OCI-LY1 (cell line): ENCODE measurements around the gene CNNM3.
"Not testable (repeated sequence)": the region's sequence is repeated elsewhere in the genome, so short reads cannot be mapped to it uniquely, and the experiment has no call there.

Experiments used
- H2AFZ ChIP-seq: fragments of 200-600 bp; sonication (generic), shearing (Covaris generic); 2 replicates; pipeline ENCODE4 v1.6.0; 2014; ENCODE audit warnings: antibody characterized with exemption, mild to moderate bottlenecking, low read length
- H3F3A ChIP-seq: fragments of 200-600 bp; sonication (generic), shearing (Covaris generic); 2 replicates; pipeline ENCODE4 v1.6.0; 2014; ENCODE audit warnings: mild to moderate bottlenecking, antibody characterized with exemption, low read length, moderate library complexity; ENCODE audit not compliant: insufficient read depth
- H3K27ac ChIP-seq: fragments of 200-600 bp; sonication (generic); 2 replicates; pipeline ENCODE4 v1.5.1; 2014; ENCODE audit warnings: low read length, mixed run types, mild to moderate bottlenecking, low read depth; ENCODE audit not compliant: poor library complexity, severe bottlenecking
- H3K27me3 ChIP-seq: fragments of 200-600 bp; sonication (generic); 2 replicates; pipeline ENCODE4 v1.6.0; 2014; ENCODE audit warnings: antibody characterized with exemption, mild to moderate bottlenecking, low read length, moderate library complexity; ENCODE audit not compliant: insufficient read depth
- H3K36me3 ChIP-seq: fragments of 200-600 bp; sonication (generic); 2 replicates; pipeline ENCODE4 v1.6.1; 2014; ENCODE audit warnings: mild to moderate bottlenecking, antibody characterized with exemption, low read length, moderate library complexity, mixed read lengths; ENCODE audit not compliant: insufficient read depth
- H3K4me1 ChIP-seq: fragments of 200-600 bp; sonication (generic); 2 replicates; pipeline ENCODE4 v1.5.1; 2014; ENCODE audit warnings: mild to moderate bottlenecking, low read length, moderate library complexity; ENCODE audit not compliant: insufficient read depth, severe bottlenecking
- H3K4me2 ChIP-seq: fragments of 200-600 bp; sonication (generic), shearing (Covaris generic); 2 replicates; pipeline ENCODE4 v1.6.1; 2014; ENCODE audit warnings: low read length
- H3K4me3 ChIP-seq: fragments of 200-600 bp; sonication (generic); 2 replicates; pipeline ENCODE4 v1.5.1; 2014; ENCODE audit warnings: low read length, low read depth, mild to moderate bottlenecking, mixed read lengths; ENCODE audit not compliant: poor library complexity, severe bottlenecking
- H3K79me2 ChIP-seq: fragments of 200-600 bp; shearing (Covaris generic); 2 replicates; pipeline ENCODE4 v1.6.1; 2016; ENCODE audit warnings: mixed run types, low read length, mixed read lengths; ENCODE audit not compliant: insufficient read depth
- H3K9ac ChIP-seq: fragments of 200-600 bp; sonication (generic), shearing (Covaris generic); 2 replicates; pipeline ENCODE4 v1.6.1; 2014; ENCODE audit warnings: mild to moderate bottlenecking, low read length, mixed read lengths
- H3K9me2 ChIP-seq: fragments of 200-600 bp; sonication (generic), shearing (Covaris generic); 2 replicates; pipeline ENCODE4 v1.6.1; 2014; ENCODE audit warnings: low read depth, mild to moderate bottlenecking, low read length, mixed read lengths
- H3K9me3 ChIP-seq: fragments of 200-600 bp; shearing (Covaris generic); 2 replicates; pipeline ENCODE4 v1.6.1; 2014; ENCODE audit warnings: low read length, mixed read lengths
- H4K20me1 ChIP-seq: fragments of 200-600 bp; sonication (generic), shearing (Covaris generic); 2 replicates; pipeline ENCODE4 v1.6.0; 2016; ENCODE audit warnings: mild to moderate bottlenecking, low read length; ENCODE audit not compliant: insufficient read depth
- EZH2 ChIP-seq: fragments of 200-600 bp; sonication (generic), shearing (Covaris generic); IDR thresholded peaks from 2 replicates; pipeline ENCODE4 v1.8.0; 2017; ENCODE audit warnings: borderline replicate concordance, mixed run types, mild to moderate bottlenecking, antibody characterized with exemption, low read length, moderate library complexity, mixed read lengths
- TF ChIP-seq, protein P1 (sequence below): fragments of 200-600 bp; sonication (generic), shearing (Covaris generic); IDR thresholded peaks from 2 replicates; pipeline ENCODE4 v1.5.1; 2017; ENCODE audit warnings: mild to moderate bottlenecking, antibody characterized with exemption, low read length, moderate library complexity, mixed read lengths

CNNM3 gene

DNA sequence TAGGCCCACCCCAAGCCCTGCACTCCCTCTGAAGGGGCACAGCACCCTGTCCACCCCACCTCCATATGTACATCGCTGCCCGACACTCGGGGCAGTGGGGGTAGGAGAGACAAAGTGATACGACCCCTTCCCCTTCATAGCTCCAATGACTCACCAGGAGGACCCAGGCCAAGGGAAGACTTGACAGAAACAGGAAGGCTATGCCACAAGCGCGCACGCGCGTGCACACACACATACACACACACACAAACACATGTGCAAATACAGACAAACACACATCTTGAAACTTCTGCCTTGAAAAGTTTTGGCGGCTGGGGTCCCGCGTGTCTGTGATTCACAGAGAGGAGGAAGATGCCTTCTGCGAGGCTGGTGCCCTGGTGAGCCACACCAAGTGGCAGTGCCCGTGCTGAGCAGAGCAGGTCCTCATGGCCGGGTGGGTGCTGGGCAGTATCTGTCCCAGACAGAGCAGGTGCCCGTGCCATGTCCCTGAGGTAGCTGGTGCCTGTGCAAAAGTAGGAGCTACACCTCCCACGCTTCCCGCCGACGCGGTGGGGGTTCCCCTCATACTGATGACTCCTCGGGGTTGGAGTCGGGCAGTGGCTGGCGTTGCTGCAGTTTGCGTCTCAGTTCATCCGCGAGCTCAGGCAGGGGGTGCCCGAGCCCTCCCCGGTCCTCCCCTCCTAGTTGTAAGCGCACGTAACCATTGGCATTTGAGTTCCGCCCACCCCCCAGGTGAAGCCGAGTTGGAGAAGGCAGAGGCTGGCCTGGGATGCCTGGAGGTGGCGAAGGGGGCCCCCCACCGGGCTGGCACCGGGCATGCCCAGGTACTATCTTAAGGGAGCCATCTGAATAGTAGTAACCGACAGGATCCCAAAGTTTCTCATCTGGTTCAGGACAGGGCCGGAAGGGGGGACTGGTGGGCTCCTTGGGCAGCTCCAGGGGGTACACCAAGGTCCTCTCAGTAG is 44.3 kb downstream of the CNNM3 start:
- Histone ChIP-seq H3K27ac (no peak overlapping the region), H3K4me2 (no peak overlapping the region), H4K20me1 (no peaks in the 10 kb centered on the region), H3K27me3 (0 out of 2 replicates have a peak, but pooled peaks cover 7% of the 10 kb centered on the region), H3K9me2 (no peaks in the 10 kb centered on the region), H2AFZ (no peak overlapping the region), H3K36me3 (no peaks in the 10 kb centered on the region), H3K9ac (no peak overlapping the region), H3K4me1 (peaks cover 19% of the 10 kb centered on the region), H3K4me3 (no peak overlapping the region), H3F3A (no peaks in the 10 kb centered on the region), H3K9me3 (no peaks in the 10 kb centered on the region), H3K79me2 (no peaks in the 10 kb centered on the region)
- TF ChIP-seq EZH2 = no peak
- TF ChIP-seq, protein P1, sequence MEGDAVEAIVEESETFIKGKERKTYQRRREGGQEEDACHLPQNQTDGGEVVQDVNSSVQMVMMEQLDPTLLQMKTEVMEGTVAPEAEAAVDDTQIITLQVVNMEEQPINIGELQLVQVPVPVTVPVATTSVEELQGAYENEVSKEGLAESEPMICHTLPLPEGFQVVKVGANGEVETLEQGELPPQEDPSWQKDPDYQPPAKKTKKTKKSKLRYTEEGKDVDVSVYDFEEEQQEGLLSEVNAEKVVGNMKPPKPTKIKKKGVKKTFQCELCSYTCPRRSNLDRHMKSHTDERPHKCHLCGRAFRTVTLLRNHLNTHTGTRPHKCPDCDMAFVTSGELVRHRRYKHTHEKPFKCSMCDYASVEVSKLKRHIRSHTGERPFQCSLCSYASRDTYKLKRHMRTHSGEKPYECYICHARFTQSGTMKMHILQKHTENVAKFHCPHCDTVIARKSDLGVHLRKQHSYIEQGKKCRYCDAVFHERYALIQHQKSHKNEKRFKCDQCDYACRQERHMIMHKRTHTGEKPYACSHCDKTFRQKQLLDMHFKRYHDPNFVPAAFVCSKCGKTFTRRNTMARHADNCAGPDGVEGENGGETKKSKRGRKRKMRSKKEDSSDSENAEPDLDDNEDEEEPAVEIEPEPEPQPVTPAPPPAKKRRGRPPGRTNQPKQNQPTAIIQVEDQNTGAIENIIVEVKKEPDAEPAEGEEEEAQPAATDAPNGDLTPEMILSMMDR = no peak

DNA sequence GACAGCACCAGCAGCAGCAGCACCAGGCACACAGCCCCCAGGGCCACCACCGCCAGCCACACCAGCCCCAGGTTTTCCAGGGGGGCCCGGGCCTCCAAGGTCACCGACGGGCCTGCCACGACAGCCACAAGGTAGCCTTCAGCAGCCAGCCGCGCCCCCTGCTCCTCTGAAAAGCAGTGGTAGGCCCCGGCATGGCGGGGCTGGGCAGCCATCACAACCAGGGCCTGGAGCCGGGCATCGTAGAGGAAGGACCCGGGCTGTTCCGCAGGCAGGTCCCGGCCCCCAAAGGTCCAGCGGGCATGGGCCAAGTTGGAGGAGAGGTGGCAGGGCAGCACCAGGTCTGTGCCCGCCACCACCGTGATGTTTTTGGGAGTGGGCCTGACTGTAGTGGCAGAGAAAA is 45.0 kb downstream of the CNNM3 start:
- Histone ChIP-seq H4K20me1 (no peaks in the 10 kb centered on the region), H3K9ac (no peak overlapping the region), H3K9me3 (no peaks in the 10 kb centered on the region), H3K27ac (no peak overlapping the region), H3K4me1 (peaks cover 17% of the 10 kb centered on the region), H2AFZ (no peak overlapping the region), H3K4me2 (no peak overlapping the region), H3K27me3 (0 out of 2 replicates have a peak, but pooled peaks cover 7% of the 10 kb centered on the region), H3F3A (no peaks in the 10 kb centered on the region), H3K4me3 (no peak overlapping the region), H3K36me3 (no peaks in the 10 kb centered on the region), H3K9me2 (no peaks in the 10 kb centered on the region), H3K79me2 (no peaks in the 10 kb centered on the region)
- TF ChIP-seq, protein P1 = no peak
- TF ChIP-seq EZH2 = no peak

DNA sequence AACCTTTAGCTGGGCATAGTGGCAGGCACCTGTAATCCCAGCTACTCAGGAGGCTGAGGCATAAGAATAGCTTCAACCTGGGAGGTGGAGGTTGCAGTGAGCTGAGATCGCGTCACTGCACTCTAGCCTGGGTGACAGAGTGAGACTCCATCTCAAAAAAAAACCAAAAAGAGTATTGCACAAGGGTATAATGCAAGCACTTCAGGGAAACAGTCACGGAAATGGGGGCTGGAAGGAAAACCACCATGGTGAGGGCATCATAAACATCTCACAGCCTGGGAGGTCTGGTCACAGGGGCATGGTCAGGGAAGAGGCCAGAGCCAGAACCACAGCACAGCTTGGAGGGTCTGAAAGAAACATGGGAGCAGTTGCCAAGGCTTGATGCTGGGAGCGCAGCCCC is 47.0 kb downstream of the CNNM3 start:
- H4K20me1 ChIP-seq, H3K36me3 ChIP-seq, H3K4me2 ChIP-seq, H3F3A ChIP-seq, H3K9me3 ChIP-seq, H3K9ac ChIP-seq, H3K79me2 ChIP-seq, H3K27ac ChIP-seq, H3K4me3 ChIP-seq, H2AFZ ChIP-seq, H3K9me2 ChIP-seq: not testable (repeated sequence)
- Histone ChIP-seq H3K27me3 (0 out of 2 replicates have a peak, but pooled peaks cover 14% of the 10 kb centered on the region), H3K4me1 (peaks cover 21% of the 10 kb centered on the region)
